Keratinocyte (primary cell): ENCODE data around the gene KCNK17. TPM values are rescaled to one million over a fixed set of nuclear protein-coding genes. Genes with fewer than 3 reads are reported as not detected.

Source experiments
- DNase-seq: peaks from one replicate; pipeline ENCODE4 v3.0.0-alpha.2; 2011; ENCODE audit warnings: low read depth, missing footprints, low spot score
- FAIRE-seq: peaks from 2 replicates; lab custom pipeline; 2011; peaks lifted over from hg19 to GRCh38; lab: Jason Lieb, UNC
- H2AFZ ChIP-seq: 2 replicates; pipeline ENCODE4 v1.6.0; 2012; ENCODE audit warnings: low read length, control low read depth, inconsistent platforms; ENCODE audit not compliant: control insufficient read depth
- H3K27ac ChIP-seq: 2 replicates; pipeline ENCODE4 v1.5.1; 2011; ENCODE audit warnings: low read length; ENCODE audit not compliant: control insufficient read depth, insufficient read depth
- H3K27me3 ChIP-seq: 3 replicates; pipeline ENCODE4 v1.6.0; 2011; ENCODE audit warnings: low read length; ENCODE audit not compliant: control insufficient read depth, insufficient read depth; ENCODE audit errors: extremely low read depth
- H3K36me3 ChIP-seq, 2 experiments: 2 replicates in 1 of 2; 3 replicates in 1 of 2; pipeline ENCODE4 v1.5.1; 2011; ENCODE audit warnings: low read length in 2 of 2, mild to moderate bottlenecking in 1 of 2; ENCODE audit not compliant: control insufficient read depth in 2 of 2, insufficient read depth in 2 of 2; ENCODE audit errors: extremely low read depth in 1 of 2
- H3K4me1 ChIP-seq: 3 replicates; pipeline ENCODE4 v1.5.1; 2011; ENCODE audit warnings: low read length; ENCODE audit not compliant: control insufficient read depth, insufficient read depth; ENCODE audit errors: extremely low read depth
- H3K4me2 ChIP-seq: 3 replicates; pipeline ENCODE4 v1.6.0; 2011; ENCODE audit warnings: low read depth, low read length; ENCODE audit not compliant: control insufficient read depth, insufficient read depth; ENCODE audit errors: extremely low read depth
- H3K4me3 ChIP-seq, 3 experiments: fragments of 200-600 bp in 1 of 3; sonication (generic) in 1 of 3; 2 replicates in 2 of 3; 3 replicates in 1 of 3; pipeline ENCODE4 v1.5.1; 2011 to 2016; ENCODE audit warnings: low read length in 3 of 3, mild to moderate bottlenecking in 3 of 3, control low read depth in 2 of 3, inconsistent platforms in 1 of 3, low read depth in 1 of 3, mixed read lengths in 1 of 3, mixed run types in 1 of 3, moderate library complexity in 1 of 3; ENCODE audit not compliant: control insufficient read depth in 2 of 3, insufficient read depth in 2 of 3; ENCODE audit errors: extremely low read depth in 1 of 3
- H3K79me2 ChIP-seq: 2 replicates; pipeline ENCODE4 v1.6.0; 2012; ENCODE audit warnings: low read length; ENCODE audit not compliant: control insufficient read depth, insufficient read depth
- H3K9ac ChIP-seq: 3 replicates; pipeline ENCODE4 v1.6.0; 2011; ENCODE audit warnings: low read length; ENCODE audit not compliant: control insufficient read depth, insufficient read depth; ENCODE audit errors: extremely low read depth
- H3K9me1 ChIP-seq: 3 replicates; pipeline ENCODE4 v1.6.0; 2011; ENCODE audit warnings: low read length; ENCODE audit not compliant: control insufficient read depth, insufficient read depth; ENCODE audit errors: extremely low read depth
- H3K9me3 ChIP-seq: 2 replicates; pipeline ENCODE4 v1.5.1; 2012; ENCODE audit warnings: low read depth, low read length; ENCODE audit not compliant: control insufficient read depth
- H4K20me1 ChIP-seq: 3 replicates; pipeline ENCODE4 v1.6.0; 2011; ENCODE audit warnings: low read length; ENCODE audit not compliant: control insufficient read depth, insufficient read depth; ENCODE audit errors: extremely low read depth
- CTCF ChIP-seq, 3 experiments: IDR thresholded peaks in 1 of 3; conservative IDR thresholded peaks in 1 of 3; optimal IDR thresholded peaks in 1 of 3; 2 replicates in 2 of 3; 3 replicates in 1 of 3; pipeline versions ENCODE3 to v1.5.1; 2011; ENCODE audit warnings: low read length in 3 of 3, mild to moderate bottlenecking in 3 of 3, moderate library complexity in 2 of 3, control low read depth in 1 of 3, inconsistent platforms in 1 of 3; ENCODE audit not compliant: insufficient read depth in 2 of 3; ENCODE audit errors: extremely low read depth in 1 of 3
- EZH2 ChIP-seq: IDR thresholded peaks from one replicate; pipeline ENCODE4 v1.6.1; 2012; ENCODE audit warnings: inconsistent platforms, mild to moderate bottlenecking, low read length, moderate library complexity
- dilution Hi-C: fragments of 300-500 bp; cut with MboI; formaldehyde crosslinking; loops from one replicate; pipeline ENCODE4 v1.7.0; 2020; ENCODE audit warnings: low sequenced_read_pairs; ENCODE audit not compliant: extremely low pct_ligation_motif_present
- polyA plus RNA-seq, 5 experiments: library from polyadenylated mRNA; depleted of rRNA in 3 of 5; stranded (reverse) in 3 of 5; stranded (forward) in 1 of 5; unstranded in 1 of 5; fragments of >200 nt; gene quantifications; 1 replicate in 1 of 5; 2 replicates in 3 of 5; 3 replicates in 1 of 5; pipeline versions ENCODE4 v1.2.1 to v1.2.3, GENCODE V29; 2011 to 2012; ENCODE audit warnings: missing spikeins in 2 of 5, low read depth in 1 of 5, low replicate concordance in 1 of 5

KCNK17 gene
- polyA plus RNA-seq, 1 donor (not counting 4 experiments of a cell fraction or from before 2014, with no cell fraction given), result not detected

GRCh38 chr6:39281312-39281980 lies 32.8 kb downstream of the KCNK17 start:
- no peak for DNase-seq
- no peak overlapping the region for H2AFZ ChIP-seq
- H3K9ac ChIP-seq, result no peak overlapping the region
- H3K9me1 ChIP-seq, result no peaks in the 10 kb centered on the region
- H3K27ac ChIP-seq, result no peak overlapping the region
- H4K20me1 ChIP-seq, result no peaks in the 10 kb centered on the region
- no peaks in the 10 kb centered on the region for H3K9me3 ChIP-seq
- no peaks in the 10 kb centered on the region for H3K27me3 ChIP-seq
- H3K79me2 ChIP-seq, result no peaks in the 10 kb centered on the region
- FAIRE-seq, result no peak
- H3K4me1 ChIP-seq, result no peaks in the 10 kb centered on the region
- no peaks in the 10 kb centered on the region for H3K36me3 ChIP-seq
- dilution Hi-C loops, result no loop called here
- no peak overlapping the region for H3K4me3 ChIP-seq
- no peak overlapping the region for H3K4me2 ChIP-seq
- TF ChIP-seq CTCF (optimal IDR thresholded peaks at IDR 0.05 in 1 of 3, IDR thresholded peaks at IDR 0.05 in 1 of 3, conservative IDR thresholded peaks at IDR 0.05 in 1 of 3; ENCODE audit: extremely low read depth in 1 of 3, insufficient read depth in 2 of 3, low read length in 3 of 3) (no peak), EZH2 (no peak)

DNA sequence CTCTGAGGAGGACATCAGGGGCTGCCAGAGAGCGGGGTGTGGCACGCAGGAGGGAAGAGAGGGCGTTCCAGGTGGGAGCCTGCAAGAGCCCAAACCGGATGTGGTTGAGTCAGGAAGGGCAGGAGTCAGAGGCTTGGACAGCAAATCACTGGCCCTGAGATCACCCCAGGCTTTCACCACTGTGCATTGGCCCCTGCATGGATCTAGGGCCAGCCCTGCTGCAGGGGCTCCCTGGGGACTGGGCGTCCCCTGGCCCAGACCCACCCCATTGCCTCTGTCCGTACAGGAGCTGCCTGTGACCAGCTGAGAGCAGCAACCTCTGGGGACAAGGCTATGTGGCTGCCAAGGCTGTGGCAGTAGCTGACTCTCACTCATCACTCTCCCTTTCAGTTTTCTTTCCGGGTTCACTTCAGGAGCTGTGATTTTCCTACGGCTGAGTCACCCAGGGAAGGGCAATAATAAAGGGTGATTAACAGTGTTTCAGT lies 33.9 kb downstream of the KCNK17 start:
- Histone ChIP-seq H3K36me3 (no peaks in the 10 kb centered on the region), H3K27me3 (no peaks in the 10 kb centered on the region), H2AFZ (no peak overlapping the region), H3K79me2 (no peaks in the 10 kb centered on the region), H3K9me3 (no peaks in the 10 kb centered on the region), H4K20me1 (no peaks in the 10 kb centered on the region), H3K4me1 (no peaks in the 10 kb centered on the region), H3K4me2 (no peak overlapping the region), H3K27ac (no peak overlapping the region), H3K9me1 (no peaks in the 10 kb centered on the region), H3K4me3 (no peak overlapping the region), H3K9ac (no peak overlapping the region)
- FAIRE-seq (no peak), DNase-seq (no peak)
- no peak for TF ChIP-seq CTCF (optimal IDR thresholded peaks at IDR 0.05 in 1 of 3, IDR thresholded peaks at IDR 0.05 in 1 of 3, conservative IDR thresholded peaks at IDR 0.05 in 1 of 3; ENCODE audit: extremely low read depth in 1 of 3, insufficient read depth in 2 of 3, low read length in 3 of 3)
- no peak for TF ChIP-seq EZH2
- dilution Hi-C loops, result no loop called here
